Muscle of leg (tissue), 11 donors: ENCODE data around the gene EPS8L2. TPM values are rescaled to one million over a fixed set of nuclear protein-coding genes. Genes with fewer than 3 reads are reported as not detected.
A peak's percentile ranks its signal among the peaks of the same experiment; 100 is the strongest.
"Not testable (repeated sequence)": the region's sequence is repeated elsewhere in the genome, so short reads cannot be mapped to it uniquely, and the experiment has no call there.

ENCODE experiments used
- DNase-seq: peaks from one replicate; pipeline ENCODE4 v3.0.0; 2013
- H3K27ac ChIP-seq: one replicate; pipeline ENCODE4 v1.5.1; 2013; ENCODE audit warnings: mild to moderate bottlenecking, low read length, control low read depth
- H3K27me3 ChIP-seq: one replicate; pipeline ENCODE4 v1.6.1; 2013; ENCODE audit warnings: low read length; ENCODE audit not compliant: control insufficient read depth, insufficient read depth
- H3K36me3 ChIP-seq: one replicate; pipeline ENCODE4 v1.6.1; 2013; ENCODE audit warnings: low read length; ENCODE audit not compliant: control insufficient read depth, insufficient read depth
- H3K4me1 ChIP-seq: one replicate; pipeline ENCODE4 v1.6.1; 2013; ENCODE audit warnings: low read length; ENCODE audit not compliant: control insufficient read depth, insufficient read depth
- H3K4me3 ChIP-seq: one replicate; pipeline ENCODE4 v1.5.1; 2013; ENCODE audit warnings: low read length, control low read depth
- H3K9me3 ChIP-seq: replicated peaks from 2 replicates; pipeline ENCODE4 v1.6.1; 2013; ENCODE audit warnings: low read depth, low read length; ENCODE audit not compliant: control insufficient read depth
- WGBS: methylation state at CpG from one replicate; pipeline ENCODE4 v1.1.5; 2013; ENCODE audit warnings: missing lambda C conversion rate; ENCODE audit not compliant: insufficient coverage; 5-methylcytosine and 5-hydroxymethylcytosine counted together
- polyA plus RNA-seq, 8 donors: library from polyadenylated mRNA; unstranded; fragments of 120-200 nt; gene quantifications; one replicate each; pipeline versions ENCODE4 v1.2.1 to v1.2.3, GENCODE V29; 2013; ENCODE audit warnings: inconsistent platforms in 1 of 8, low replicate concordance in 1 of 8; ENCODE audit not compliant: insufficient read length in 8 of 8, insufficient read depth in 1 of 8
- total RNA-seq: library from RNA; stranded (reverse); fragments of 120-200 nt; gene quantifications from one replicate; pipeline ENCODE4 v1.2.4, GENCODE V29; 2013

EPS8L2 gene
- total and polyA plus RNA-seq, 9 donors, result 1.5 to 14.1 (median 2.0) TPM

DNA sequence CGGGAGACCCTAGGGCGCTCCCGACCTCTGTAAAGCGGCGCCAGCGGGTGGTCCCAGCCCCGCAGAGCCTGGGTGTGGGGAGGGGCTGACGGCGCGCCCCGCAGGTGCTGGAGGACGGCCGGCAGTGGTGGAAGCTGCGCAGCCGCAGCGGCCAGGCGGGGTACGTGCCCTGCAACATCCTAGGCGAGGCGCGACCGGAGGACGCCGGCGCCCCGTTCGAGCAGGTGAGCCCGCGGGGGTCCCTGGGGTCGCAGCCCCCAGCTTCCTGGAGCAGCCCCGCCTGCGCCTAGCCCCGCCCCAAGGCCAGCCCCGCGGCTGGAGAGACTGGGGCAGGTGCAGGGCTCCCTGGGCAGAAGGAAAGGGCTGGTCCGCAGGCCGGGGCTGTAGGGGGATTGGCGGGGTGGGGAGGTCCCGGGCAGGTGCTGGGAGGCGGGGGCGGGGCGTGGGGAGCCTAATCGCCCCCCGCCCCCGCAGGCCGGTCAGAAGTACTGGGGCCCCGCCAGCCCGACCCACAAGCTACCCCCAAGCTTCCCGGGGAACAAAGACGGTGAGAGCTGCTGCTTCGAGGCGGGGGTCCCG lies 19.7 kb downstream of the EPS8L2 start:
- 4% methylated on average over 33 of the region's 53 CpGs for WGBS

DNA sequence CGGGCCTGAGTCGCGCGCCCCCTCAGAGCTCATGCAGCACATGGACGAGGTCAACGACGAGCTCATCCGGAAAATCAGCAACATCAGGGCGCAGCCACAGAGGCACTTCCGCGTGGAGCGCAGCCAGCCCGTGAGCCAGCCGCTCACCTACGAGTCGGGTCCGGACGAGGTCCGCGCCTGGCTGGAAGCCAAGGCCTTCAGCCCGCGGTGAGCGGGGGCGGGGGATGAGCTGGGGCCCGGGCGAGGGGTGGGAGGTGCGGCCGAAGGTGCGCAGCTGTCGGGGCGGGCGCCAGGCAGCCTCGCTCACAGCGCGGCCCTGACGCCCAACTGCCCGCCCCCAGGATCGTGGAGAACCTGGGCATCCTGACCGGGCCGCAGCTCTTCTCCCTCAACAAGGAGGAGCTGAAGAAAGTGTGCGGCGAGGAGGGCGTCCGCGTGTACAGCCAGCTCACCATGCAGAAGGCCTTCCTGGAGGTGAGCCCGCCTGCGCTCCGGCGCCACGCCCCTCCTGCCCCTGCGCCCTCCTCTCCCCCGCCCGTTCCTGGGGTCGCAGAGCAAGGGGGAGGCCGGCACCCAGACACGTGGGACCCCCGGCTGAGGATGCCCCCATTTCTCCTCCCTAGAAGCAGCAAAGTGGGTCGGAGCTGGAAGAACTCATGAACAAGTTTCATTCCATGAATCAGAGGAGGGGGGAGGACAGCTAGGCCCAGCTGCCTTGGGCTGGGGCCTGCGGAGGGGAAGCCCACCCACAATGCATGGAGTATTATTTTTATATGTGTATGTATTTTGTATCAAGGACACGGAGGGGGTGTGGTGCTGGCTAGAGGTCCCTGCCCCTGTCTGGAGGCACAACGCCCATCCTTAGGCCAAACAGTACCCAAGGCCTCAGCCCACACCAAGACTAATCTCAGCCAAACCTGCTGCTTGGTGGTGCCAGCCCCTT lies 20.5 kb downstream of the EPS8L2 start:
- Histone ChIP-seq H3K36me3 (no peaks in the 10 kb centered on the region), H3K9me3 (no peaks in the 10 kb centered on the region), H3K27me3 (peaks cover 74% of the 10 kb centered on the region), H3K4me3 (no peak overlapping the region), H3K4me1 (peaks cover 35% of the 10 kb centered on the region), H3K27ac (no peak overlapping the region)
- DNase-seq, result peak; percentile 56
- 3% methylated on average over 60 of the region's 61 CpGs for WGBS

More for the DNA sequence above, 19.7 kb downstream of the EPS8L2 start:
- no peaks in the 10 kb centered on the region for H3K36me3 ChIP-seq
- H3K4me1 ChIP-seq, result peaks cover 41% of the 10 kb centered on the region
- H3K27me3 ChIP-seq, result peaks cover 83% of the 10 kb centered on the region
- no peaks in the 10 kb centered on the region for H3K9me3 ChIP-seq
- peak; percentile 10 for DNase-seq
- H3K27ac ChIP-seq, result no peak overlapping the region
- H3K4me3 ChIP-seq, result no peak overlapping the region

DNA sequence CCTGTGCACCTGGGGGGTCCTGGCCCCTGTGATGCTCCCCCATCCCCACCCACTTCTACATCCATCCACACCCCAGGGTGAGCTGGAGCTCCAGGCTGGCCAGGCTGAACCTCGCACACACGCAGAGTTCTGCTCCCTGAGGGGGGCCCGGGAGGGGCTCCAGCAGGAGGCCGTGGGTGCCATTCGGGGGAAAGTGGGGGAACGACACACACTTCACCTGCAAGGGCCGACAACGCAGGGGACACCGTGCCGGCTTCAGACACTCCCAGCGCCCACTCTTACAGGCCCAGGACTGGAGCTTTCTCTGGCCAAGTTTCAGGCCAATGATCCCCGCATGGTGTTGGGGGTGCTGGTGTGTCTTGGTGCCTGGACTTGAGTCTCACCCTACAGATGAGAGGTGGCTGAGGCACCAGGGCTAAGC lies 21.3 kb downstream of the EPS8L2 start:
- DNase-seq, result peak; percentile 4
- no peak overlapping the region for H3K27ac ChIP-seq
- WGBS, result 84% methylated on average over 12 of the region's 12 CpGs
- H3K4me3 ChIP-seq, result no peak overlapping the region
- H3K27me3 ChIP-seq, result peaks cover 67% of the 10 kb centered on the region
- H3K36me3 ChIP-seq, result no peaks in the 10 kb centered on the region
- H3K9me3 ChIP-seq, result no peaks in the 10 kb centered on the region
- H3K4me1 ChIP-seq, result peaks cover 31% of the 10 kb centered on the region

DNA sequence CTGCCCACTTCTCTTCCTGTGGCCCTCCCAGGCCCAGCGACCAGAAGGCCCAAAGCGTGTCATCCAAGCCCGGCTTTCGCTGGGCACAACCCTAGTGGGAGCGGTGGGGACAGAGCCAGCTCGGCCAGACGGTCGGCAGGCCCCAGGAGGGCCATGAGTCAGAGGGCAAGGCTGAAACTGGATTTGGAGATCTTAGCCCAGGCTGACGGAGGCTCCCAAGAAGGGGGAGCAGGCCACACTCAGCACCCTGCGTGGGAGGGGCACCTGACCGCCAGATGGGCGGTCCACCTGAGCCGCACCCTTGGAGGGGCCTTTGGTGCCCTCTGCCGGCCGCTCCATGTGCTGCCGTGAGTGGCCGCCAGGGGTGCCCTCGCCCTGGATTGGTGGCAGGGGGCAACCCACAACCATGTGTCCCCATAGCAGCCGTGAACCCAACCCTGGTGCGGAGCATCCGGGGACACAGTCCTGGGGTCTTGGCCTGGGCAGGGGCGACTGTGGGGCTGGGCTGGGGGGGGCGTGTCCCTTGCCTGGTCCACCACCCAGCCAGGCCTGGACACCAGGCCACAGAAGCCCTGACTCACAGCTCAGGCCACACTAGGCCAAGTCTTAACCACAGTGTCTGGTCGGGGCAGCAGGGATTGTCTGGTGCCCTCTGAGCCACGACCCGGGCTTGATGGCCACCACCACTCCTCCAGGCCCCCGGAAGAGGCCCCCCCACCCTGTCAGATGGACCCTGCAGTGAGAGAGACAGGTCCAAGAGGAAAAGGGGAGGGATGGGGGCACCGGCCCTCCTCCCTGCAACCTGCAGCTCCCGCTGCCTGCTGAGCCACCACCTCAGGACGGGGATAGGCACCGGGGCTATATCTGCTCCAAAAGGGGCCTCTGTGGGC lies 22.1 kb downstream of the EPS8L2 start:
- Histone ChIP-seq H3K4me1 (peaks cover 31% of the 10 kb centered on the region), H3K36me3 (no peaks in the 10 kb centered on the region), H3K27ac (no peak overlapping the region), H3K27me3 (peaks cover 63% of the 10 kb centered on the region), H3K4me3 (no peak overlapping the region), H3K9me3 (no peaks in the 10 kb centered on the region)
- WGBS, result 14% methylated on average over 18 of the region's 31 CpGs
- peak; percentile 62 for DNase-seq

DNA sequence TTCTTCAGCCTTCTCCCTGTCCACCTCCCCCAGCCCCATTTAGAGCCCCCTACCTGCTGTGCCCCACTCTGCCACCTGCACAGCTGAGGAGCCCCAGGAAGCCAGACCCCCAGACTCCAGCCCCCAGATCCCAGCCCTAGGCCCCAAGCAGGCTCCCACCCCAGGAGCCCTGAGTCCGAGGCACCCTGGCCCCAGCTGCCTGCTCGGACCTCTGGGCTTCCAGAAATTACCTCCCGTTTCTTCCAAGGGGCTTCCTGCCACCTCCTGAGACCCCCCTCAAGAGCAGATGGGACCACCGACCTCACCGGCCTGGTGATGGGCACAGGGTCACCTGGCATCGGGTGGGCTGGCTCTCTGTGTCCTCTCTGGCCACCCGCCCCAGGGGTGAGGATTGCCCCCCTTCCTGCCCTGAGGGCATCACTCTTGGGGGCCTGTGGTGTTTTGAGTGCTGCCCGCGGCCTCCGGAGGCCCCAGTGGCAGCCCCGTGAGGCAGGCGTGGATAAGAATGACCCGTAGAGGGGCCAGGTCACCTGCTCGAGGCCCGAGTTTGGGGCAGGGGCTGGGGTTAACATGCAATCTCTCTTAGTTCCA lies 23.0 kb downstream of the EPS8L2 start:
- Histone ChIP-seq H3K27ac (no peak overlapping the region), H3K9me3 (no peaks in the 10 kb centered on the region), H3K4me1 (peaks cover 31% of the 10 kb centered on the region), H3K4me3 (no peak overlapping the region), H3K36me3 (no peaks in the 10 kb centered on the region), H3K27me3 (peaks cover 61% of the 10 kb centered on the region)
- DNase-seq, result no peak
- WGBS, result 87% methylated on average over 7 of the region's 15 CpGs

DNA sequence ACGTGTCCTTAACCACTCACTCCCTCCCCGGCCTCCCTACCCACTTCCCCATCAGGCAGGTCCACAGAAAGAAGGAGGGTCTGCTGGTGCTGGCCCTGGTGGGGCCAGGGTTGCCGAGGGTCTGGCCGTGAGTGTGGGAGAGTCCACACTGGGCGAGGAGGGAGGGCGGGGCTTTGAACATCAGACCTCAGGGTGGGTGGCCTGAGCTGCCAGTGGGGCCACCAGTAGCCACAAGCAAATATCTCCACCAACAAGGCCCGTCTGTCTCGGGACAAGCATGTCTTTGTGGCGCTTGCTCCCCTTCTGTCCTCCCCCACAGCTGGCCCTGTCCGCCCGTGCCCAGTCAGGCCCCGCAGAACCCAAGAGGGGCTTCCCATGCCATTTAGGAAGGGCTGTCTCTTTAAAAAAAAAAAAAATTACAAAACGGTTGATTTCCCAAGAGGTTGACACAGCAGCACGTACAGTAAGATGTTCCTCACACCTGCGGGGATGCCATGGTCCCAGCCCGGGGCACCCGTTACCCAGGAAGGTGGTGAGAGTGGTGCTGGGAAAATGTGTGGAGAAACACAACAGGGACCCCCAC lies 23.6 kb downstream of the EPS8L2 start:
- peaks cover 28% of the 10 kb centered on the region for H3K4me1 ChIP-seq
- DNase-seq, result no peak
- 80% methylated on average over 1 of the region's 17 CpGs for WGBS
- no peak overlapping the region for H3K27ac ChIP-seq
- H3K27me3 ChIP-seq, result peaks cover 55% of the 10 kb centered on the region
- H3K4me3 ChIP-seq, result no peak overlapping the region
- H3K9me3 ChIP-seq, result no peaks in the 10 kb centered on the region
- no peaks in the 10 kb centered on the region for H3K36me3 ChIP-seq

DNA sequence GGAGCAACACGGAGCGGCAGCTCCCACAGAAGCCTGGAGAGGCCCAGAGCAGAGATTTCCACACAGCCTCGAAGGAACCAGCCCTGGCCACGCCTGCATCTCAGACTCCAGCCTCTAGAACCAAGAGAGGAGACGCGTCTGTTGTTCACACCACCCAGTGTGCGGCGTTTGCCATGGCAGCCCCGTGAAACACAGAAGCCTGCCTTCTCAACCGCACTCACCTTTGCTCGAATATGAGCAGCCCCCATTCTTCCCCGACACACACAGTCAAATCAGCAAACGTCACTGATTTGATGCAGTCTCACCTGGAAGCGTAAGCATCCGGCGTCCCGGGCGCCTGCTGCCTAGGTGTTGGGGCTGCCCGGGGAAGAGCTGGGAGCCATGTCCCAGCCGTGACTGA lies 27.0 kb downstream of the EPS8L2 start:
- no peak for DNase-seq
- Histone ChIP-seq H3K4me3 (no peak overlapping the region), H3K36me3 (no peaks in the 10 kb centered on the region), H3K27ac (no peak overlapping the region), H3K27me3 (peaks cover 32% of the 10 kb centered on the region), H3K4me1 (peaks cover 1% of the 10 kb centered on the region), H3K9me3 (no peaks in the 10 kb centered on the region)
- 79% methylated on average over 17 of the region's 20 CpGs for WGBS

DNA sequence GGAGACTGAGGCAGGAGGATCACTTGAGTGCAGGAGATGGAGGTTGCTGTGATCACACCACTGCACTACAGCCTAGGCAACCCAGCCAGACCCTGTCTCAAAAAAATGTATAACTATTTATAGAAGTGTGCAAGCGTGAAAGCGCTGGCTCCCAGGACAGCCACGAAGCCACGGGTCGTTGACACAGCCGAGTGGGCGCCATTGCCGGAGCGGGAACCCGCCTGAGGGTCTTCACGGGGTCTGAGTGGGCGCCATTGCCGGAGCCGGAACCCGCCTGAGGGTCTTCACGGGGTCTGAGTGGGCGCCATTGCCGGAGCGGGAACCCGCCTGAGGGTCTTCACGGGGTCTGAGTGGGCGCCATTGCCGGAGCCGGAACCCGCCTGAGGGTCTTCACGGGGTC lies 28.5 kb downstream of the EPS8L2 start:
- not testable (repeated sequence) for H3K4me1 ChIP-seq, H3K4me3 ChIP-seq, H3K9me3 ChIP-seq, DNase-seq, H3K27ac ChIP-seq, H3K36me3 ChIP-seq
- 93% methylated on average over 6 of the region's 26 CpGs for WGBS
- H3K27me3 ChIP-seq, result peaks cover 23% of the 10 kb centered on the region

DNA sequence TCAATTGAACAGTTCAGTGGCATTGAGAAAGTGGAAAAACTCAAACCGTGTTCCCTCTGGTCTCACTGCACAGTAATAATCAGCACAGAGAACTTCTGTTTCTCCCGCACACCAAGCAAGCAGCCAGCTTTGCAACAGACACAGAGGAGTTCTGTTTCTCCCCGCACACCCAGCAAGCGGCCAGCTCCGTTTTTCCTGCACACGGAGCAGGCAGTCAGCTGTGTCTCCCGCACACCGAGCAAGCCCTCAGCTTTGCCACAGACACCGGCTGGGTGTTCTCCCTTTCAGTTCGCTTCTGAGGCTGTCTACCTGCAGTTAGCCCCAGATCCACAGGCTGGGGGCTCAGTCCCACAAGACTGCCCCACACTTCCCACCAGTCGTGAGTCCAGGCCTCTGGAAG lies 31.3 kb downstream of the EPS8L2 start:
- no peak for DNase-seq
- H3K36me3 ChIP-seq, result no peaks in the 10 kb centered on the region
- H3K27me3 ChIP-seq, result peaks cover 20% of the 10 kb centered on the region
- H3K27ac ChIP-seq, result no peak overlapping the region
- 20% methylated on average over 10 of the region's 11 CpGs for WGBS
- no peaks in the 10 kb centered on the region for H3K4me1 ChIP-seq
- H3K4me3 ChIP-seq, result no peak overlapping the region
- no peaks in the 10 kb centered on the region for H3K9me3 ChIP-seq
